HG02943 (cell line): ENCODE measurements around the gene PRUNE2.

Experiments
- ATAC-seq: cut with Tn5 transposase; IDR thresholded peaks from one replicate; pipeline ENCODE4 v1.9.1; 2021; ENCODE audit warnings: mild to moderate bottlenecking, low read depth, moderate library complexity; ENCODE audit not compliant: unreplicated experiment

The PRUNE2 gene

DNA sequence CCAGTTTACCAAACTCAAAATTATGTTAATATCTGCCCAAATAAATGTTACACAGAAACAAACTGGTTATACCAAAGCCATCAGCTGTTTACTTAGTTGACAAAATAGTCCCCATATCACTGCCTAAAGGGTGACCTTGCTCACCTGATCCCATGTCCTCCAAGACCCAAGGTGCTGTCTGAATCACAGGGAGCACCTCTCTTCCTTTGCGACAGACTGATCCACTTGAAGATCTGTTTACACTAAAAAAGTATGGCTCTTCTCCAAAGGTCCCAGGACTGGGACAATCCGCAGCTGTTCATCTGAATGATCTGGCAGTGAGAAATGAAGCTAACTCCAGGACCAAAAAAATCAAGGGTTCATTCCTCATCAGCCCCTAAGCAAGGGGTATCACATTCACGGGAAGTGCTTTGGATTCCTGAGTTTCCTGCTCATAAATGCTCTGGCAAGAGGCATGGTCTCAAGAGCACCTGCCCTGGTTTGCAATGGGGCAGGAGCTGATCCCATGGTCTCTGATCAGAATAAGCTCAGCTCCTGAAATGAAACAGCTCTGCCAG, 5.0 kb downstream of the PRUNE2 start:
- ATAC-seq: no peak

GRCh38 chr9:76898786-76899185, 7.1 kb downstream of the PRUNE2 start:
- no peak for ATAC-seq

DNA sequence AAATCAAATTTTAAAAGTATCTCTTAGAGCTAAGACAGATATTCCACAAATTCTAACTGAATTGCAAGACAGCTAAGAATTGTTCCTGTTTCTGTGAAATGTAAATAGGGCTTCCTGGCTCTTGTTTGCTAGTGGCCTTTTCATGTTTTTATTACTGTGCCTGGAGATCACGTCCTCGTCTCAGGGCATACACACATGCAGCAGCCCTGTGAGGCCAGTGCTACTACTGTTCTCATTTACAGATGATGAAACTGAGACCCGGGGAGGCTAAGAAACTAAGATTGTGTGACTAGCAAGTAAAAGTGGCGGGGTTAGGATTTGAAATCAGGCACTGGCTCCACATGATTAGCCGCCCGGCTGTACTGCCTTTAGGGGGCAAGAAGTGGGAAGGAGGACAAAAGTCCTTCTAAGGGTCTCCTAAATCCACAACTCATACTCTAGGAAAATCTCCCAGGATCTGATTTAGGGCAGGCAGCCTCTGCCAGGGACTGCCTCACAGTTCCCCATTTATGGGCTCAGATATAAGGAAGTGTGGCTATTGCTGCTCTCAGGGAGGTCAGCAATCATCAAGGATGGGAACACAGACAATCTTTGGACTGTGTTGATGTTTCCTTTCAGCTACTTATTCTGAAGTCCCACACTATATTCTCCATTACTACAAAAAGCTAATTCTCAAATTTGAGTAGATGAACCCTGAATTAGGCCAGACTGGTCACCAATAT, 7.9 kb downstream of the PRUNE2 start:
- no peak for ATAC-seq

- ATAC-seq: no peak
These were observed 9.9 kb downstream of the PRUNE2 start for GRCh38 chr9:76896035-76896434.

DNA sequence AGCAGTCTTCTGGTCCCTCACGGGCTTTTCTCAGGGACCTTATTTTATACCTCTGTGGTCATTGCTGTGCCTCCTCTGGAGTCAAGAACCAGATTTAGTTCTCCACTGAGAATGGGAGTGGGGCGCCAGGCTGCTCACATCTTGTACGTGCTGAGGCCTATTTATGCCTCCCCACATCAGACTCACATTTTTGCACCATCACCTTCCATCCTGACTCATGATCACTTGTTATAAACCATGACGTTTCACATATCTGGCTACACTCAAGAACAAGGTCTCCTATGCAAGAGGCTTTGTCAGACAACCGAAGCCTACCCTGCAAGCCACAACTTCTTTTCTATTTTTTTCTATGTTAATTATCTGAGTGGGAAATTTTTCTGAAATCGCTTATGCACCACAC, 10.7 kb downstream of the PRUNE2 start:
- no peak for ATAC-seq

DNA sequence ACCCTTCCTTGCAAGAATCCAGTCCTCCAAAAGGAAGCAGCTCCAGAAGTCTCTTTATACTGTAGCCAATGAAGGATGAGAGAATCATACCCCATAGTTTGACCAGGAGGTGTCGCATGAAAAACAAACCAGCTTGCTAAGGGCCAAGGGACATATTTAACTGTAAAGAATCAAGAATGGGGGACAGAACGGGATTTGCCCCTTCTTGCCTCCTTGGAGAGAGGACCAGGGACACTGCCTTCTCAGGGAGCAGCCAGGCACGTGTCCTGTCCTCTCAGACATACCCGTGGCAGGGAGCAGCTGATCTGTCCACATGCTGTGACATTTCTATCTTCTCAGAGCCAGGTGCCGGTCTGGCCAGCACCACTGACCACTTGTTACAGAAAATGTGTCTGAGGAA, 11.7 kb downstream of the PRUNE2 start:
- ATAC-seq: no peak

GRCh38 chr9:76893395-76893932, 12.4 kb downstream of the PRUNE2 start:
- no peak for ATAC-seq

GRCh38 chr9:76891874-76892273, 14.0 kb downstream of the PRUNE2 start:
- no peak for ATAC-seq

GRCh38 chr9:76891279-76891678, 14.6 kb downstream of the PRUNE2 start:
- ATAC-seq: no peak

- no peak for ATAC-seq
These were observed 18.0 kb downstream of the PRUNE2 start for GRCh38 chr9:76887951-76888350.

DNA sequence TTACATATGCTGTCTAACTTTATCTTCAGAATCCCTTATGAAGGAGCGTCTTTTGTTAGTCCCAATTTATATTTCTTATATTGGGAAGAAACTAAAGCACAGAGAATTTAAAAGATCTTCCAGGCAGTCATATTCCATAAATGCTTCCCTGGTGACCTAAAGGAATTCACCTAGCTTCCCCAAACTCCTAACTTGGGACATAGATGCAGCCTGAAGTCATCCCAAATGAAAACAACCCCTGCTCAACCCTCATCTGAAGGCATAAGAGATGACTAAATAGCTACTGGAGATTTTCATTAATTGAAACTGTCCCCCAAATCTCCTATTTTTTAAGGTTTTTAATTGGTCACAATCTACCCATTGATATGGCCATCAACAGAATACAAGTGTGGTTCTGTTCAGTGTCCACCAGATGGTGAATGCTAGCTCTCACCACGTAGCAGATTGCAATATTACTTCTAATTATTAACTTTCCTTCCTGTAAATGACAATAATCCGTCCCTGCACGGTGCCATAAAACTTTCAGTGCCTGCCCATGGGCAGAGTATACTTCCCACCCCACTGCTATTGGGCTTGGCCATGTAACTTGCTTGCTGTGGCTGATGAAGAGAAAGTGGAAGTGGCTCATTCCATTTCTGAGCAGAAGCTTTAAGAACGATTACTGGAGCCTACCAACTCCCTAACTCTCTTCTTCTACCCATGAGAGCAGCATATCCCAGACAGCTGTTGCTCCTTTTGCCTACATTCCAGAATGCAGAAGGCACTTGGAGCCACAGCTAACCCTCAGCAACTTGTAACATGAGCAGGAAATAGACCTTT, 18.7 kb downstream of the PRUNE2 start:
- ATAC-seq: no peak

GRCh38 chr9:76886318-76886717, 19.6 kb downstream of the PRUNE2 start:
- no peak for ATAC-seq

DNA sequence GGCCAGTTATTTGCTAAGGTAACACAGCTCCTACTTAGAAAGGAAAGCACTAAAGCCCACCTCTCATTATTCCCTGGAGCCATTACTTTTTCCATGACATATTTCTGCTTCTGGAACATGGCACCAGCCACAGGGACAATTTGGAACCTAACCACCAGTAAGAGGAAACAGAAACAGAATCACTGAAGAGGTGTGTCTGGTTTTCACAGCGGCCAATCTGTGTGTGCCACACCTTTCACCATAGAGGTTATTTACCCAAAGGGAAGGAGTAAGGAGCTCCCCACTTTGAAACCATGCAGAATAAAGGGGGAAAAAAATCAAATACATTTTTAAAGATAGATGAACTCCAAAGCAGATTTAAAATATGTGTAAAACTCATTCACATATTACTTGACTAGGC, 21.1 kb downstream of the PRUNE2 start:
- no peak for ATAC-seq

DNA sequence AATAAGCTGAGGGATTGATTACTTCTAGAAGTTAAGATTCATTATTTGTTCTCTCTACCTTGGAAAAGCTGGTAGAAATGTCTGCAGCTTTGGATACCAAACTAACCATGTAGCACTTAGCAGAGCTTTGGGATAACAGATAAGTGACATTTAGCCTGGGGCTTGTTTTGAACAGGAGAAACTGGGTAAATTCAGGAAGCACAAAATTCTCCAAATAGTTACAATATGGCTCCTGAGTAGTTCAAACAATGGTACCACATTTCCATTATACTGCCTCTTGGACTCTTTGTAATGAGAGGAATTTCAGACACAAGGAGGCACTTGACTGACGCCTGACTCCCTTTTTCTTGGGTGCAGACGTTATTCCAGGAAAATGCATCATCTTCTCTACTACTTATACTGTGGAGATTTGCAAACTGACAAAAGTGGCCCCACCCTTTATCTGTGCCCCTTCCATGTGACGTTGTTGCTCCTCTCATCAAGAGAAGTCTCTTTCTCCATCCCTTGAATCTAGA, 22.5 kb downstream of the PRUNE2 start:
- no peak for ATAC-seq

- no peak for ATAC-seq
These were observed 23.2 kb downstream of the PRUNE2 start for GRCh38 chr9:76882686-76883085.

GRCh38 chr9:76880210-76880609, 25.7 kb downstream of the PRUNE2 start:
- ATAC-seq: no peak

- ATAC-seq: no peak
These were observed 27.0 kb downstream of the PRUNE2 start for GRCh38 chr9:76878933-76879332.

DNA sequence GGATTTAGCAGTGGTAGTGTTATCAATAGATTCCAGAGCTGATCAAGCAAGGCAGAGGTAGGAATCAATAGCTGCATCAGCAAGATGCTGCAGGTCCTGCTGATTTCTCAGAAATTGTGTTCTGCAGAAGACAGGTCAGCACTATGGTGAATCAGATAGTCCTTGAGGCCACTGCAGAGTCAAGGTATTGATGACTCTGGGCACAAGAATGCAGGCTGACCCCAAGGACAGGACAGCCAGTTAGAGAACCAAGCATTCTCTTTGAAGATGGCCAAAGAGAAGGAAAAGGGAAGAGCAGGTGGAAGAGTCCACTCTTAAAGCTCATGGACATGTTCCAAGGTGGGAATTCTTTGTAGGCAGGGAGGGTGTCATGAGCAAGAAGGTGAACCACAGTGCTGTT, 28.0 kb downstream of the PRUNE2 start:
- ATAC-seq: no peak

- ATAC-seq: no peak
These were observed 29.8 kb downstream of the PRUNE2 start for GRCh38 chr9:76876098-76876497.

DNA sequence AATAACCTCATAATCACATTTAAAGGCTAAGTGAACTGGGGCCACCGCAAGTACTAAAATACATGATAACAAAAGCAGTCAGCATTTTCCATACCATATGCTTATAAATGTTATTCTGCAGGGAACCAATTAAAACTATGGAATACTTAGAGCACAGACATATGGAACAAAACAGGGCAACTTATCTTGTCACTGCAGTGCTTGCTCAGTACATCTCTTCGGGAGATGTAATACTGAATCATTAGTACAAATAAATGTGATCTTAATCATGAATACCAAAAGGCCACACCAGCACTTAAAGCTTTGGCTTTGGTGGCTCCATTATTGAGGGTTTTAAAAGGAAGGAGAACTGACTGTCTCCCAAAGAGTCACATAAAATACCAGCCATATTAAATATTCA, 32.1 kb downstream of the PRUNE2 start:
- ATAC-seq: no peak
